Psoas muscle (tissue), 8 donors: Measurements from ENCODE around the gene CORO1C. TPM values are rescaled to one million over a fixed set of nuclear protein-coding genes. Genes with fewer than 3 reads are reported as not detected.

Experiments used
- ATAC-seq, 4 donors: fragments of 200-7000 bp; cut with Tn5 transposase; one replicate each; pipeline ENCODE4 v1.9.1; 2020; ENCODE audit warnings: moderate library complexity in 3 of 4, mild to moderate bottlenecking in 2 of 4
- DNase-seq, 2 donors: peaks; one replicate each; pipeline ENCODE4 v3.0.0-alpha.2; 2020
- H3K27ac ChIP-seq: fragments of 200-600 bp; one replicate; pipeline ENCODE4 v1.8.0; 2022
- H3K27me3 ChIP-seq, 3 donors: fragments of 200-600 bp in 1 of 3; one replicate each; pipeline versions ENCODE4 v1.6.1 to v1.8.0; 2013 to 2022; ENCODE audit warnings: low read length in 2 of 3, mild to moderate bottlenecking in 2 of 3, moderate library complexity in 1 of 3; ENCODE audit not compliant: insufficient read depth in 3 of 3
- H3K36me3 ChIP-seq, 2 donors: fragments of 200-600 bp in 1 of 2; one replicate each; pipeline versions ENCODE4 v1.6.1 to v1.8.0; 2013 to 2022; ENCODE audit warnings: low read depth in 1 of 2, mild to moderate bottlenecking in 1 of 2, moderate library complexity in 1 of 2; ENCODE audit not compliant: insufficient read depth in 1 of 2
- H3K4me1 ChIP-seq: fragments of 200-600 bp; one replicate; pipeline ENCODE4 v1.8.0; 2022
- H3K4me3 ChIP-seq: fragments of 200-600 bp; one replicate; pipeline ENCODE4 v1.8.0; 2022; ENCODE audit warnings: mild to moderate bottlenecking
- H3K9me3 ChIP-seq: fragments of 200-600 bp; one replicate; pipeline ENCODE4 v1.8.0; 2022
- CTCF ChIP-seq: fragments of 200-600 bp; IDR thresholded peaks from one replicate; pipeline ENCODE4 v1.8.0; 2022; ENCODE audit warnings: antibody characterized with exemption
- WGBS, 3 donors: extraction: QIAGEN DNeasy Blood & Tissue Kit; methylation state at CpG; one replicate each; pipeline versions ENCODE4 v1.1.6 to v1.1.7; 2013; 5-methylcytosine and 5-hydroxymethylcytosine counted together
- intact Hi-C, 2 donors: fragments of 100-400 bp; cut with DNase I; formaldehyde crosslinking; loops; one replicate each; pipeline versions ENCODE4 v1.11.0 to v1.14.2; 2022
- polyA plus RNA-seq, 3 donors: library from polyadenylated mRNA; stranded (reverse); fragments of 200-250 nt; gene quantifications; one replicate each; pipeline ENCODE4 v1.2.3, GENCODE V29; 2013
- total RNA-seq, 4 donors: library from RNA; stranded (reverse); fragmentation: NEBNext Ultra II Directional in 2 of 4; extraction: Animal tissue kit (Norgen Biotek cat#: 25700) in 2 of 4; gene quantifications; one replicate each; pipeline versions ENCODE4 v1.2.1 to v1.2.4, GENCODE V29; 2021 to 2023
- donor health status: healthy with polysubstance abuse.
- donor health status: DM: no; HTN: no; CAD: no; lungs with moderate emphysema.
- donor health status: Bipolar disorder and iron deficiency.
- donor health status: healthy.
- donor health status: DM: yes; HTN: yes; CAD: no.
- donor health status: DM: no; HTN: no; CAD: no.
- donor health status: DM: no; HTN: no; CAD: no.
- donor health status: DM: yes; HTN: yes; CAD: no.

Gene CORO1C
- total and polyA plus RNA-seq, 7 donors, result 16.9 to 67.1 (median 40.5) TPM

- Histone ChIP-seq H3K9me3 (no peaks in the 10 kb centered on the region), H3K27me3 (peaks cover 0 to 2% (median 0%) of the 10 kb centered on the region in 3 donors), H3K36me3 (no peaks in the 10 kb centered on the region), H3K4me1 (peaks cover 3% of the 10 kb centered on the region), H3K27ac (no peak overlapping the region), H3K4me3 (no peak overlapping the region)
- TF ChIP-seq CTCF, result no peak
- DNase-seq, result peak in 1 of 2 donors; percentile 7
- 42 to 52% (median 46%) methylated on average over 14 of the region's 14 CpGs for WGBS, 3 donors
- intact Hi-C loops, result no loop called here
- no peak for ATAC-seq
Measured at GRCh38 chr12:108622921-108623514, 108.3 kb downstream of the CORO1C start.

GRCh38 chr12:108622421-108622820 is 108.9 kb downstream of the CORO1C start:
- no peak overlapping the region for H3K4me3 ChIP-seq
- DNase-seq, result peak in 1 of 2 donors; percentile 39
- H3K27ac ChIP-seq, result no peak overlapping the region
- H3K9me3 ChIP-seq, result no peaks in the 10 kb centered on the region
- H3K4me1 ChIP-seq, result peaks cover 4% of the 10 kb centered on the region
- TF ChIP-seq CTCF, result no peak
- 46 to 57% (median 48%) methylated on average over 4 of the region's 4 CpGs for WGBS, 3 donors
- intact Hi-C loops, result no loop called here
- peaks cover 0 to 2% (median 0%) of the 10 kb centered on the region in 3 donors for H3K27me3 ChIP-seq
- no peak for ATAC-seq
- H3K36me3 ChIP-seq, result no peaks in the 10 kb centered on the region

- Histone ChIP-seq H3K36me3 (no peaks in the 10 kb centered on the region), H3K27ac (no peak overlapping the region), H3K27me3 (peaks cover 0 to 2% (median 0%) of the 10 kb centered on the region in 3 donors), H3K4me1 (peaks cover 4% of the 10 kb centered on the region), H3K9me3 (no peaks in the 10 kb centered on the region), H3K4me3 (no peak overlapping the region)
- DNase-seq (peak in 1 of 2 donors; percentile 3), ATAC-seq (no peak)
- TF ChIP-seq CTCF, result no peak
- intact Hi-C loops, result no loop called here
- WGBS, 3 donors, result 60 to 66% (median 65%) methylated on average over 3 of the region's 3 CpGs
Measured at GRCh38 chr12:108621161-108621560, 110.2 kb downstream of the CORO1C start.

- no peak for TF ChIP-seq CTCF
- DNase-seq, result peak in 1 of 2 donors; percentile 27
- Histone ChIP-seq H3K4me1 (peaks cover 4% of the 10 kb centered on the region), H3K27me3 (peaks cover 0 to 2% (median 0%) of the 10 kb centered on the region in 3 donors), H3K27ac (no peak overlapping the region), H3K4me3 (no peak overlapping the region), H3K36me3 (no peaks in the 10 kb centered on the region), H3K9me3 (peaks cover 5% of the 10 kb centered on the region)
- 92 to 95% (median 93%) methylated on average over 10 of the region's 10 CpGs for WGBS, 3 donors
- intact Hi-C loops, result no loop called here
- no peak for ATAC-seq
Measured at GRCh38 chr12:108620236-108620879, 111.0 kb downstream of the CORO1C start.
